ENCODE results near the gene KRT39. TPM values are rescaled to one million over a fixed set of nuclear protein-coding genes. Genes with fewer than 3 reads are reported as not detected.

The KRT39 gene
- total RNA-seq, 1 experiment from 2014 or later = not detected

- CTCF ChIA-PET = no interaction called here
- DNase-seq (ENCODE audit: low read depth, low spot score) = no peak
Measured at GRCh38 chr17:40975516-40975915, 8.8 kb upstream of the KRT39 start.

DNA sequence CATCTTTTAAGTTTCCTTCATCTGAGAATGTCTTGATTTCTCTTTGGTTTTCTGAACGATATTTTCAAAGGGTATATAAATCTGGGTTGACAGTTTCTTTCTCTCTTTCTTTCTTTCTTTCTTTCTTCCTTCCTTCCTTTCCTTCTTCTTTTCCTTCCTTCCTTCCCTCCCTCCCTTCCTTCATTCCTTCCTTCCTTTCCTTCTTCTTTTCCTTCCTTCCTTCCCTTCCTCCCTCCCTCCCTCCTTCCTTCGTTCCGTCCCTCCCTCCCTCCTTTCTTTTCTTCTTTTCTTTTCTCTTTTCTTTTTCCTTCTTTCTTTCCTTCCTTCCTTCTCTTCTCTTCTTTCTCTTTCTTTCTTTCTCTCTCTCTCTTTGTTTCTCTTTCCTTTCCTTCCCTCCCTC is 7.6 kb upstream of the KRT39 start:
- Histone ChIP-seq H3K27ac (ENCODE audit: low read length) (no peak overlapping the region), H3K9me3 (ENCODE audit: control insufficient read depth, insufficient read depth, low read depth, low read length) (no peaks in the 10 kb centered on the region), H3K36me3 (ENCODE audit: control insufficient read depth, insufficient read depth, low read length) (no peaks in the 10 kb centered on the region), H3K4me3 (ENCODE audit: low read depth in 2 of 2, low read length in 2 of 2) (no peak overlapping the region), H3K4me1 (ENCODE audit: control insufficient read depth, insufficient read depth, low read length) (no peaks in the 10 kb centered on the region), H3K27me3 (ENCODE audit: control insufficient read depth, insufficient read depth, low read length) (no peaks in the 10 kb centered on the region; the same call in 1 of the 2 replicates)
- in situ Hi-C loops (cut with HindIII; ENCODE audit: low pct_unique_long_range_greater_than_20kb, low sequenced_read_pairs) = no loop called here
- POLR2A ChIA-PET = no interaction called here
- ATAC-seq (no peak), DNase-seq (ENCODE audit: low read depth, low spot score) (no peak)
- CTCF ChIA-PET = no interaction called here
- TF ChIP-seq, protein P1, sequence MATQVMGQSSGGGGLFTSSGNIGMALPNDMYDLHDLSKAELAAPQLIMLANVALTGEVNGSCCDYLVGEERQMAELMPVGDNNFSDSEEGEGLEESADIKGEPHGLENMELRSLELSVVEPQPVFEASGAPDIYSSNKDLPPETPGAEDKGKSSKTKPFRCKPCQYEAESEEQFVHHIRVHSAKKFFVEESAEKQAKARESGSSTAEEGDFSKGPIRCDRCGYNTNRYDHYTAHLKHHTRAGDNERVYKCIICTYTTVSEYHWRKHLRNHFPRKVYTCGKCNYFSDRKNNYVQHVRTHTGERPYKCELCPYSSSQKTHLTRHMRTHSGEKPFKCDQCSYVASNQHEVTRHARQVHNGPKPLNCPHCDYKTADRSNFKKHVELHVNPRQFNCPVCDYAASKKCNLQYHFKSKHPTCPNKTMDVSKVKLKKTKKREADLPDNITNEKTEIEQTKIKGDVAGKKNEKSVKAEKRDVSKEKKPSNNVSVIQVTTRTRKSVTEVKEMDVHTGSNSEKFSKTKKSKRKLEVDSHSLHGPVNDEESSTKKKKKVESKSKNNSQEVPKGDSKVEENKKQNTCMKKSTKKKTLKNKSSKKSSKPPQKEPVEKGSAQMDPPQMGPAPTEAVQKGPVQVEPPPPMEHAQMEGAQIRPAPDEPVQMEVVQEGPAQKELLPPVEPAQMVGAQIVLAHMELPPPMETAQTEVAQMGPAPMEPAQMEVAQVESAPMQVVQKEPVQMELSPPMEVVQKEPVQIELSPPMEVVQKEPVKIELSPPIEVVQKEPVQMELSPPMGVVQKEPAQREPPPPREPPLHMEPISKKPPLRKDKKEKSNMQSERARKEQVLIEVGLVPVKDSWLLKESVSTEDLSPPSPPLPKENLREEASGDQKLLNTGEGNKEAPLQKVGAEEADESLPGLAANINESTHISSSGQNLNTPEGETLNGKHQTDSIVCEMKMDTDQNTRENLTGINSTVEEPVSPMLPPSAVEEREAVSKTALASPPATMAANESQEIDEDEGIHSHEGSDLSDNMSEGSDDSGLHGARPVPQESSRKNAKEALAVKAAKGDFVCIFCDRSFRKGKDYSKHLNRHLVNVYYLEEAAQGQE (IDR thresholded peaks at IDR 0.05; ENCODE audit: insufficient read depth in 1 of 2, low read depth in 2 of 2, low read length in 1 of 2) = no peak
- no peak for TF ChIP-seq POLR2AphosphoS5 (IDR thresholded peaks at IDR 0.05; ENCODE audit: low read depth, low read length)
- no peak for TF ChIP-seq TCF7L2 (IDR thresholded peaks at IDR 0.05; ENCODE audit: low read depth, low read length)
- no peak for TF ChIP-seq CTCF (IDR thresholded peaks at IDR 0.05)
- TF ChIP-seq SIN3A (IDR thresholded peaks at IDR 0.05; ENCODE audit: borderline replicate concordance, insufficient read depth, low read depth, low read length) = no peak
- no TSS peak for BruUV-seq (replicated peaks)
- intact Hi-C loops (cut with micrococcal nuclease; ENCODE audit: unreplicated experiment) = no loop called here

More at GRCh38 chr17:40975516-40975915, 8.8 kb upstream of the KRT39 start:
- Histone ChIP-seq H3K4me1 (ENCODE audit: control insufficient read depth, insufficient read depth, low read length) (no peaks in the 10 kb centered on the region), H3K9me3 (ENCODE audit: control insufficient read depth, insufficient read depth, low read depth, low read length) (no peaks in the 10 kb centered on the region), H3K27ac (ENCODE audit: low read length) (no peak overlapping the region), H3K27me3 (ENCODE audit: control insufficient read depth, insufficient read depth, low read length) (no peaks in the 10 kb centered on the region; the same call in 1 of the 2 replicates), H3K4me3 (ENCODE audit: low read depth in 2 of 2, low read length in 2 of 2) (no peak overlapping the region), H3K36me3 (ENCODE audit: control insufficient read depth, insufficient read depth, low read length) (no peaks in the 10 kb centered on the region)
- ATAC-seq = no peak
- TF ChIP-seq CTCF (IDR thresholded peaks at IDR 0.05) = no peak
- TF ChIP-seq POLR2AphosphoS5 (IDR thresholded peaks at IDR 0.05; ENCODE audit: low read depth, low read length) = no peak
- TF ChIP-seq, protein P1 (IDR thresholded peaks at IDR 0.05; ENCODE audit: insufficient read depth in 1 of 2, low read depth in 2 of 2, low read length in 1 of 2) = no peak
- no peak for TF ChIP-seq TCF7L2 (IDR thresholded peaks at IDR 0.05; ENCODE audit: low read depth, low read length)
- TF ChIP-seq SIN3A (IDR thresholded peaks at IDR 0.05; ENCODE audit: borderline replicate concordance, insufficient read depth, low read depth, low read length) = no peak
- POLR2A ChIA-PET = no interaction called here
- BruUV-seq (replicated peaks) = no TSS peak
- intact Hi-C loops (cut with micrococcal nuclease; ENCODE audit: unreplicated experiment) = no loop called here
- in situ Hi-C loops (cut with HindIII; ENCODE audit: low pct_unique_long_range_greater_than_20kb, low sequenced_read_pairs) = no loop called here
